Astrocyte (in vitro differentiated cells and primary cell): ENCODE results near the gene NPAS3. TPM values are rescaled to one million over a fixed set of nuclear protein-coding genes. Genes with fewer than 3 reads are reported as not detected.

Experiments
- DNase-seq: peaks from one replicate; pipeline ENCODE4 v3.0.0-alpha.2; 2010; ENCODE audit warnings: low read depth
- FAIRE-seq: peaks from 2 replicates; lab custom pipeline; 2011; peaks lifted over from hg19 to GRCh38; lab: Jason Lieb, UNC
- H2AFZ ChIP-seq: 2 replicates; pipeline ENCODE4 v1.6.0; 2012; ENCODE audit warnings: low read depth, low read length, inconsistent platforms
- H3K27ac ChIP-seq: 2 replicates; pipeline ENCODE4 v1.5.1; 2011; ENCODE audit warnings: low read depth, low read length, inconsistent platforms
- H3K27me3 ChIP-seq: 2 replicates; pipeline ENCODE4 v1.6.0; 2011; ENCODE audit warnings: low read length, inconsistent platforms; ENCODE audit not compliant: insufficient read depth
- H3K36me3 ChIP-seq: 2 replicates; pipeline ENCODE4 v1.5.1; 2011; ENCODE audit warnings: low read length, inconsistent platforms; ENCODE audit not compliant: insufficient read depth
- H3K4me1 ChIP-seq: 2 replicates; pipeline ENCODE4 v1.5.1; 2011; ENCODE audit warnings: low read length, inconsistent platforms; ENCODE audit not compliant: insufficient read depth
- H3K4me2 ChIP-seq: 2 replicates; pipeline ENCODE4 v1.6.0; 2012; ENCODE audit warnings: low read length, inconsistent platforms
- H3K4me3 ChIP-seq: 2 replicates; pipeline ENCODE4 v1.5.1; 2011; ENCODE audit warnings: low read depth, mild to moderate bottlenecking, low read length, inconsistent platforms; ENCODE audit not compliant: insufficient read depth
- H3K79me2 ChIP-seq: 2 replicates; pipeline ENCODE4 v1.6.0; 2012; ENCODE audit warnings: mild to moderate bottlenecking, low read length, inconsistent platforms; ENCODE audit not compliant: insufficient read depth
- H3K9ac ChIP-seq: 2 replicates; pipeline ENCODE4 v1.6.0; 2012; ENCODE audit warnings: mild to moderate bottlenecking, low read length, inconsistent platforms
- H3K9me3 ChIP-seq: 2 replicates; pipeline ENCODE4 v1.5.1; 2012; ENCODE audit warnings: low read depth, mild to moderate bottlenecking, low read length, inconsistent platforms; ENCODE audit not compliant: insufficient read depth
- H4K20me1 ChIP-seq: 2 replicates; pipeline ENCODE4 v1.6.0; 2012; ENCODE audit warnings: low read length, inconsistent platforms; ENCODE audit not compliant: insufficient read depth
- H3K27ac Mint-ChIP-seq: one replicate; pipeline ENCODE4 v1.8.0; 2021; ENCODE audit warnings: mild to moderate bottlenecking, mixed read lengths; ENCODE audit not compliant: unreplicated experiment
- H3K27me3 Mint-ChIP-seq: one replicate; pipeline ENCODE4 v1.8.0; 2021; ENCODE audit warnings: low read depth, mixed read lengths; ENCODE audit not compliant: unreplicated experiment
- H3K36me3 Mint-ChIP-seq: one replicate; pipeline ENCODE4 v1.8.0; 2021; ENCODE audit warnings: low read depth, mixed read lengths; ENCODE audit not compliant: unreplicated experiment
- H3K4me1 Mint-ChIP-seq: one replicate; pipeline ENCODE4 v1.8.0; 2021; ENCODE audit warnings: low read depth, mixed read lengths; ENCODE audit not compliant: unreplicated experiment
- H3K4me3 Mint-ChIP-seq: one replicate; pipeline ENCODE4 v1.8.0; 2021; ENCODE audit warnings: mild to moderate bottlenecking, moderate library complexity, mixed read lengths; ENCODE audit not compliant: unreplicated experiment
- H3K9me3 Mint-ChIP-seq: one replicate; pipeline ENCODE4 v1.8.0; 2021; ENCODE audit warnings: mild to moderate bottlenecking, mixed read lengths; ENCODE audit not compliant: unreplicated experiment
- EZH2 ChIP-seq: IDR thresholded peaks from 2 replicates; pipeline ENCODE4 v1.6.1; 2012; ENCODE audit warnings: mild to moderate bottlenecking, low read length, inconsistent platforms; ENCODE audit not compliant: insufficient read depth
- total RNA-seq: library from RNA; stranded (reverse); gene quantifications from 2 replicates; pipeline ENCODE4 v1.2.1, GENCODE V29; 2021
- TF ChIP-seq, protein P1 (sequence below): IDR thresholded peaks from 2 replicates; pipeline ENCODE4 v1.5.1; 2011; ENCODE audit warnings: low read depth, mild to moderate bottlenecking, inconsistent platforms, low read length, moderate library complexity; ENCODE audit not compliant: insufficient read depth

Gene NPAS3
- total RNA-seq, 1 donor from 2014 or later, result 2.6 TPM

DNA sequence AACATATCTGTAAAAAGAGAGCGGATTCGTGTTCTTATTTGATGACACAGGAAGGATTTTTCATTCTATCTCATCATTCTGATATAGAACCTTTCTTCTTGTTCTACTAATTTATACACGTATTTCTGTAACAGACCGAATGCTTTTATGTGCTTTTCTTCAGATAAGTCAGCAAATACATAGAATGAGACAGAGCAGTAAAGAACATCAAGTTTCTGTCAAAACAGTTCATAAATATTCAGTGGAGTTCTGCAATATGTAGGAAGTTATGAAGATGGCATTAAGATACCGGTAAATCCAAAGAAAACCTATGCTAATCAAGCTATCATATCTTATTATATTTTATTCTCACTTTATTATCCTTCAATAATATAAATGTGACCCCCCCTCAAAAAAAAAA is 731.6 kb downstream of the NPAS3 start:
- no peaks in the 10 kb centered on the region for H3K36me3 ChIP-seq
- Mint-ChIP-seq H3K4me1 (peaks cover 6% of the 10 kb centered on the region), H3K27me3 (no peaks in the 10 kb centered on the region), H3K4me3 (no peak overlapping the region), H3K9me3 (no peaks in the 10 kb centered on the region), H3K36me3 (no peaks in the 10 kb centered on the region), H3K27ac (no peak overlapping the region)
- no peaks in the 10 kb centered on the region for H3K9me3 ChIP-seq
- H3K79me2 ChIP-seq, result no peaks in the 10 kb centered on the region
- H3K4me2 ChIP-seq, result no peak overlapping the region
- H3K4me3 ChIP-seq, result no peak overlapping the region
- no peaks in the 10 kb centered on the region for H3K27me3 ChIP-seq
- H2AFZ ChIP-seq, result no peak overlapping the region
- no peak overlapping the region for H3K27ac ChIP-seq
- no peaks in the 10 kb centered on the region for H3K4me1 ChIP-seq
- DNase-seq, result no peak
- no peaks in the 10 kb centered on the region for H4K20me1 ChIP-seq
- no peak overlapping the region for H3K9ac ChIP-seq
- TF ChIP-seq EZH2, result no peak
- TF ChIP-seq, protein P1, sequence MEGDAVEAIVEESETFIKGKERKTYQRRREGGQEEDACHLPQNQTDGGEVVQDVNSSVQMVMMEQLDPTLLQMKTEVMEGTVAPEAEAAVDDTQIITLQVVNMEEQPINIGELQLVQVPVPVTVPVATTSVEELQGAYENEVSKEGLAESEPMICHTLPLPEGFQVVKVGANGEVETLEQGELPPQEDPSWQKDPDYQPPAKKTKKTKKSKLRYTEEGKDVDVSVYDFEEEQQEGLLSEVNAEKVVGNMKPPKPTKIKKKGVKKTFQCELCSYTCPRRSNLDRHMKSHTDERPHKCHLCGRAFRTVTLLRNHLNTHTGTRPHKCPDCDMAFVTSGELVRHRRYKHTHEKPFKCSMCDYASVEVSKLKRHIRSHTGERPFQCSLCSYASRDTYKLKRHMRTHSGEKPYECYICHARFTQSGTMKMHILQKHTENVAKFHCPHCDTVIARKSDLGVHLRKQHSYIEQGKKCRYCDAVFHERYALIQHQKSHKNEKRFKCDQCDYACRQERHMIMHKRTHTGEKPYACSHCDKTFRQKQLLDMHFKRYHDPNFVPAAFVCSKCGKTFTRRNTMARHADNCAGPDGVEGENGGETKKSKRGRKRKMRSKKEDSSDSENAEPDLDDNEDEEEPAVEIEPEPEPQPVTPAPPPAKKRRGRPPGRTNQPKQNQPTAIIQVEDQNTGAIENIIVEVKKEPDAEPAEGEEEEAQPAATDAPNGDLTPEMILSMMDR, result no peak
- FAIRE-seq, result no peak

DNA sequence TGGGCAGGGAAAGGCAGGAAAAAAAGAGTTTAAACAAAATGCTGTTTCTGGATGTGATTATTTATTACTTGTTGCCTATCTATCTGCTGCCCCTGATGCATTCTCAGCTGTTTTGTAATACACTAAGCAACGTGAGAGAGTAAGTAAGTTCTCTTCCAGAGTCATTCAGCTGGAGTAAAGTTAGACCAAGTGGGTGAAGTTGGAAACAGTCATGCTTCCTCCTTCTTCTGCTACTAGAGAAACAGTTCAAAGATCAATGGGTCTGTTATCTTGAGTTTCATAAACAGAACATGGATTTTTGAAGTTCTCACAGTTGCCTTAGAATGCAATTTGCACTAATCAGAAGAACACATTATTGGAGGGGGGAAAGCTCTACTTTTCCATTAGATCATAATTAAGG is 732.9 kb downstream of the NPAS3 start:
- peaks cover 16% of the 10 kb centered on the region for H3K4me1 Mint-ChIP-seq

DNA sequence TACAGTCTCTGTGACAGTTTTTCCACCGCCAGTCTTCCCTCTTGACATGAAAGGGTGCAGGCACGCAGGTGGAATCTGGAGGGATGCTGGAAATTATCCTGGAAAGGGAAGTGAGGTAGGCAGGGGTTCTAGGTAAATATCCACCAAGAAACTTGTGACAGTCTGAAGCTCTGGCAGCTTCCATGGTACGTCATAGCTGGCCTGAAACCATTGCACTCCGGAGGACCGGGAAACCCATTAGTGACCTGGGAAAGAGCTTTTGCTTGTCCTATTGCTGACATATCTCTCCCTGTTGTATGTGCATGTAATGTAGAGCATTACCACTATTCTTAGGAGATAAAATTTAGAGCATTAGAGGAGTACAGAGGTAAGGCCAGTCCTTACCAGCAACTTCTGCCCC is 736.2 kb downstream of the NPAS3 start:
- DNase-seq, result no peak
- Histone ChIP-seq H3K4me1 (peaks cover 19% of the 10 kb centered on the region), H3K79me2 (no peaks in the 10 kb centered on the region), H3K36me3 (no peaks in the 10 kb centered on the region), H3K4me2 (no peak overlapping the region), H3K9ac (no peak overlapping the region), H4K20me1 (no peaks in the 10 kb centered on the region), H3K9me3 (no peaks in the 10 kb centered on the region), H2AFZ (no peak overlapping the region), H3K4me3 (no peak overlapping the region), H3K27ac (no peak overlapping the region), H3K27me3 (no peaks in the 10 kb centered on the region)
- Mint-ChIP-seq H3K4me3 (no peak overlapping the region), H3K27me3 (no peaks in the 10 kb centered on the region), H3K27ac (no peak overlapping the region), H3K9me3 (peaks cover 3% of the 10 kb centered on the region), H3K36me3 (no peaks in the 10 kb centered on the region), H3K4me1 (peaks cover 29% of the 10 kb centered on the region)
- TF ChIP-seq, protein P1, result no peak
- TF ChIP-seq EZH2, result no peak
- FAIRE-seq, result no peak

More for the DNA sequence above, 732.9 kb downstream of the NPAS3 start:
- no peak for TF ChIP-seq EZH2
- TF ChIP-seq, protein P1, result no peak
- Histone ChIP-seq H3K4me2 (no peak overlapping the region), H2AFZ (no peak overlapping the region), H3K79me2 (no peaks in the 10 kb centered on the region), H3K36me3 (no peaks in the 10 kb centered on the region), H3K27me3 (no peaks in the 10 kb centered on the region), H3K9me3 (no peaks in the 10 kb centered on the region), H3K4me1 (peaks cover 5% of the 10 kb centered on the region), H3K27ac (no peak overlapping the region), H4K20me1 (no peaks in the 10 kb centered on the region), H3K4me3 (no peak overlapping the region), H3K9ac (no peak overlapping the region)
- Mint-ChIP-seq H3K36me3 (no peaks in the 10 kb centered on the region), H3K4me3 (no peak overlapping the region), H3K9me3 (no peaks in the 10 kb centered on the region), H3K27ac (no peak overlapping the region), H3K27me3 (no peaks in the 10 kb centered on the region)
- no peak for DNase-seq
- FAIRE-seq, result no peak
